ENCODE measurements around the gene ONECUT1.
"Not testable (repeated sequence)": the region's sequence is repeated elsewhere in the genome, so short reads cannot be mapped to it uniquely, and the experiment has no call there.

DNA sequence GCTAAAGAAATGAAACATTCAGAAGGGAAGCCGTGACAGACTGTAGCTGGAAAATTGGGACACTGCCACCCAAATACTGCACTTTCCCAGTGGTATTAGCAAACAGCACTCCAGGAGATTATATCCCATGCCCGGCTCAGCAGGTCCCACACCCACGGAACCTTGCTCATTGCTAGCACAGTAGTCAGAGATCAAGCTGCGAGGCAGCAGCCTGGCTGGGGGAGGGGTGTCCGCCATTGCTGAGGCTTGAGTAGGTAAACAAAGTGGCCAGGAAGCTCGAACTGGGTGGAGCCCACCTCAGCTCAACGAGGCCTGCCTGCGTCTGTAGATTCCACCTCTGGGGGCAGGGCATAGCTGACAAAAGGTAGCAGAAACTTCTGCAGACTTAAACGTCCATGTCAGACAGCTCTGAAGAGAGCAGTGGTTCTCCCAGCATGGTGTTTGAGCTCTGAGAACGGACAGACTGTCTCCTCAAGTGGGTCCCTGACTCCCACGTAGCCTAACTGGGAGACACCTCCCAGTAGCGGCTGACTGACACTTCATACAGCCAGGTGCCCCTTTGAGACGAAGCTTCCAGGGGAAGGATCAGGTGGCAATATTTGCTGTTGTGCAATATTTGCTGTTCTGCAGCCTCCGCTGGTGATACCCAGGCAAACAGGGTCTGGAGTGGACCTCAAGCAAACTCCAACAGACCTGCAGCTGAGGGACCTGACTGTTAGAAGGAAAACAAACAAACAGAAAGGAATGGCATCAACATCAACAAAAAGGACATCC is 34.2 kb upstream of the ONECUT1 start:
- TF ChIP-seq CTCF (IDR thresholded peaks at IDR 0.05; ENCODE audit: low read length); EZH2 (IDR thresholded peaks at IDR 0.05; ENCODE audit: borderline replicate concordance, low read length): not testable (repeated sequence)

Measured in OCI-LY1 (cell line).